ENCODE results near the gene ADCK2.
A peak's percentile ranks its signal among the peaks of the same experiment; 100 is the strongest.
"Not testable (repeated sequence)": the region's sequence is repeated elsewhere in the genome, so short reads cannot be mapped to it uniquely, and the experiment has no call there.

The ADCK2 gene

GRCh38 chr7:140674356-140674800 is 1.6 kb downstream of the ADCK2 start:
- DNase-seq (ENCODE audit: low read depth) = no peak

- peak; percentile 64 for DNase-seq (ENCODE audit: low read depth)
Observed at GRCh38 chr7:140674899-140675701, 2.4 kb downstream of the ADCK2 start.

- DNase-seq (ENCODE audit: low read depth) = no peak
Observed at GRCh38 chr7:140675726-140676125, 3.0 kb downstream of the ADCK2 start.

GRCh38 chr7:140676306-140676705 is 3.6 kb downstream of the ADCK2 start:
- no peak for DNase-seq (ENCODE audit: low read depth)

GRCh38 chr7:140676956-140677355 is 4.2 kb downstream of the ADCK2 start:
- not testable (repeated sequence) for DNase-seq (ENCODE audit: low read depth)

GRCh38 chr7:140677496-140677895 is 4.8 kb downstream of the ADCK2 start:
- DNase-seq (ENCODE audit: low read depth) = no peak

GRCh38 chr7:140678081-140678815 is 5.5 kb downstream of the ADCK2 start:
- DNase-seq (ENCODE audit: low read depth) = no peak

- DNase-seq (ENCODE audit: low read depth) = no peak
Observed at GRCh38 chr7:140678816-140679130, 6.0 kb downstream of the ADCK2 start.

- DNase-seq (ENCODE audit: low read depth) = no peak
Observed at GRCh38 chr7:140679186-140679585, 6.4 kb downstream of the ADCK2 start.

GRCh38 chr7:140680886-140681285 is 8.1 kb downstream of the ADCK2 start:
- DNase-seq (ENCODE audit: low read depth) = no peak

GRCh38 chr7:140681766-140682165 is 9.0 kb downstream of the ADCK2 start:
- DNase-seq (ENCODE audit: low read depth) = no peak

GRCh38 chr7:140683657-140684056 is 10.9 kb downstream of the ADCK2 start:
- DNase-seq (ENCODE audit: low read depth) = no peak

- no peak for DNase-seq (ENCODE audit: low read depth)
Observed at GRCh38 chr7:140684066-140684950, 11.6 kb downstream of the ADCK2 start.

GRCh38 chr7:140685407-140686087 is 12.8 kb downstream of the ADCK2 start:
- DNase-seq (ENCODE audit: low read depth) = no peak

- no peak for DNase-seq (ENCODE audit: low read depth)
Observed at GRCh38 chr7:140686921-140687320, 14.2 kb downstream of the ADCK2 start.

- no peak for DNase-seq (ENCODE audit: low read depth)
Observed at GRCh38 chr7:140688341-140688740, 15.6 kb downstream of the ADCK2 start.

GRCh38 chr7:140689199-140690152 is 16.7 kb downstream of the ADCK2 start:
- DNase-seq (ENCODE audit: low read depth) = no peak

GRCh38 chr7:140691376-140692045 is 18.8 kb downstream of the ADCK2 start:
- DNase-seq (ENCODE audit: low read depth) = no peak

- not testable (repeated sequence) for DNase-seq (ENCODE audit: low read depth)
Observed at GRCh38 chr7:140693849-140694248, 21.1 kb downstream of the ADCK2 start.

- no peak for DNase-seq (ENCODE audit: low read depth)
Observed at GRCh38 chr7:140694592-140694991, 21.8 kb downstream of the ADCK2 start.
